ENCODE data around the gene AFG3L2.
"Not testable (repeated sequence)": the region's sequence is repeated elsewhere in the genome, so short reads cannot be mapped to it uniquely, and the experiment has no call there.

AFG3L2 gene

DNA sequence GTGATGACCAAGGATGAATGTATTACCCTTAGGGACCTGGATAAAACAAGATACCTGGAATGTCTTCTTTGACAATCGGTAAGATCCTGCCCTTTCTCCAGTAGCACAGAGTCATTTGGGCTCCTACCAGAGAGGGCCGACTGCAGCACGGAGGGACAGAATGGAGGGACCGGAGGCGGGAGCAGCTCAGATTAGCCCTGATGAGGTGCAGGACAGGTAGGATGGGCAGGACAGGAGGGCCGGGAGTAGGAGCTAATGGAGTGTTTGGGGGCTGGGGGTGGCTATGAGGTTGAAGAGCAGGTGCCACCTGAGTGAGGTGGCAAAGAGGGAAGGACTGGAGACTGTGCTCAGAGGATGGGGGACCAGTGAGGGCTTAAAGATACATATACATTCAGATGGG lies 20.8 kb upstream of the AFG3L2 start:
- 89 to 91% methylated on average over 6 of the region's 6 CpGs for WGBS, 2 experiments
- no peaks in the 10 kb centered on the region for H3K27me3 ChIP-seq (ENCODE audit: control insufficient read depth, insufficient read depth, low read length, poor library complexity, severe bottlenecking)

GRCh38 chr18:12397254-12397653 lies 20.2 kb upstream of the AFG3L2 start:
- H3K27me3 ChIP-seq (ENCODE audit: control insufficient read depth, insufficient read depth, low read length, poor library complexity, severe bottlenecking) = no peaks in the 10 kb centered on the region
- H3K9me3 ChIP-seq (ENCODE audit: control insufficient read depth, low read length) = no peaks in the 10 kb centered on the region
- H3K36me3 ChIP-seq (ENCODE audit: control insufficient read depth, insufficient read depth, low read length) = no peaks in the 10 kb centered on the region
- no peak overlapping the region for H3K4me3 ChIP-seq (ENCODE audit: insufficient read depth, low read depth, low read length)
- no peaks in the 10 kb centered on the region for H3K4me1 ChIP-seq (ENCODE audit: control insufficient read depth, insufficient read depth, low read length)
- 94 to 96% methylated on average over 9 of the region's 9 CpGs for WGBS, 2 experiments
- no peak overlapping the region for H3K27ac ChIP-seq (ENCODE audit: insufficient read depth, low read depth, low read length, poor library complexity, severe bottlenecking)

More for the DNA sequence above, 20.8 kb upstream of the AFG3L2 start:
- Histone ChIP-seq H3K9me3 (ENCODE audit: control insufficient read depth, low read length) (no peaks in the 10 kb centered on the region), H3K4me3 (ENCODE audit: insufficient read depth, low read depth, low read length) (no peak overlapping the region), H3K36me3 (ENCODE audit: control insufficient read depth, insufficient read depth, low read length) (no peaks in the 10 kb centered on the region), H3K4me1 (ENCODE audit: control insufficient read depth, insufficient read depth, low read length) (no peaks in the 10 kb centered on the region), H3K27ac (ENCODE audit: insufficient read depth, low read depth, low read length, poor library complexity, severe bottlenecking) (no peak overlapping the region)

GRCh38 chr18:12394428-12394827 lies 17.4 kb upstream of the AFG3L2 start:
- H3K36me3 ChIP-seq (ENCODE audit: control insufficient read depth, insufficient read depth, low read length) = no peaks in the 10 kb centered on the region
- WGBS, 2 experiments = 75 to 76% methylated on average over 8 of the region's 8 CpGs
- H3K9me3 ChIP-seq (ENCODE audit: control insufficient read depth, low read length) = no peaks in the 10 kb centered on the region
- no peak overlapping the region for H3K4me3 ChIP-seq (ENCODE audit: insufficient read depth, low read depth, low read length)
- H3K4me1 ChIP-seq (ENCODE audit: control insufficient read depth, insufficient read depth, low read length) = no peaks in the 10 kb centered on the region
- H3K27ac ChIP-seq (ENCODE audit: insufficient read depth, low read depth, low read length, poor library complexity, severe bottlenecking) = no peak overlapping the region
- no peaks in the 10 kb centered on the region for H3K27me3 ChIP-seq (ENCODE audit: control insufficient read depth, insufficient read depth, low read length, poor library complexity, severe bottlenecking)

GRCh38 chr18:12393998-12394397 lies 17.0 kb upstream of the AFG3L2 start:
- no peaks in the 10 kb centered on the region for H3K27me3 ChIP-seq (ENCODE audit: control insufficient read depth, insufficient read depth, low read length, poor library complexity, severe bottlenecking)
- H3K27ac ChIP-seq (ENCODE audit: insufficient read depth, low read depth, low read length, poor library complexity, severe bottlenecking) = no peak overlapping the region
- no peak overlapping the region for H3K4me3 ChIP-seq (ENCODE audit: insufficient read depth, low read depth, low read length)
- H3K36me3 ChIP-seq (ENCODE audit: control insufficient read depth, insufficient read depth, low read length) = no peaks in the 10 kb centered on the region
- WGBS, 2 experiments = 89 to 91% methylated on average over 6 of the region's 6 CpGs
- no peaks in the 10 kb centered on the region for H3K4me1 ChIP-seq (ENCODE audit: control insufficient read depth, insufficient read depth, low read length)
- H3K9me3 ChIP-seq (ENCODE audit: control insufficient read depth, low read length) = no peaks in the 10 kb centered on the region

GRCh38 chr18:12393510-12393909 lies 16.5 kb upstream of the AFG3L2 start:
- 92 to 98% methylated on average over 2 to 3 of the region's 3 CpGs for WGBS, 2 experiments
- H3K4me1 ChIP-seq (ENCODE audit: control insufficient read depth, insufficient read depth, low read length) = no peaks in the 10 kb centered on the region
- no peaks in the 10 kb centered on the region for H3K9me3 ChIP-seq (ENCODE audit: control insufficient read depth, low read length)
- H3K27me3 ChIP-seq (ENCODE audit: control insufficient read depth, insufficient read depth, low read length, poor library complexity, severe bottlenecking) = no peaks in the 10 kb centered on the region
- no peaks in the 10 kb centered on the region for H3K36me3 ChIP-seq (ENCODE audit: control insufficient read depth, insufficient read depth, low read length)
- H3K4me3 ChIP-seq (ENCODE audit: insufficient read depth, low read depth, low read length) = no peak overlapping the region
- H3K27ac ChIP-seq (ENCODE audit: insufficient read depth, low read depth, low read length, poor library complexity, severe bottlenecking) = no peak overlapping the region

DNA sequence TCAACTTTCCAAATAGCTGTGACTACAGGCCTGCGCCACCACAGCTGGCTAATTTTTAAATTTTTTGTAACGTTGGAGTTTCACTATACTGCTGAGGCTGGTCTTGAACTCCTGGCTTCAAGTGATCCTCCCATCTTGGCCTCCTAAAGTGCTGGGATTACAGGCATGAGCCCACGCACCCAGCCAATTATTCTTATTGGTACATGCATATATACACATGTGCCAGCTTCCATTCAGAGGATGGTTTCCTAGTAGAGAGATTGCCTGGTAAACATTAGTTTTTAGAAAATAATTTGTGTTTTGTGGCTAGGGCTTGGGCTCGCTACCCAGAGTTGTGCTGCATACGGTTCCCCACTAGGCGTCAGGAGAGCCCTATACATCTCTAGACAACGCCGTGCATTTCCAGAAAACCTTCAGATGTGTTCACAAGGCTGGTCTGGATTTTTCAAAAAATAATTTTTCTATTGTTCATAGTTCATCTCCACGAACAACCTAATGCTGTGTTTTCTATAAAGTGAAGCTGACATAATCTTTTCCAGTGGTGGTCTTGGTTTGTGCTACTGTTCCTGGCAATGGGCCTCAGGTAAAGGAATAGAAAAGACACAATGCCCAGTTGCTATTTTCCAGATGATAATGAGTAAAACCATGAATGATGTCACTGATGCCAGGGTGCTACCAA lies 14.6 kb upstream of the AFG3L2 start:
- no peak overlapping the region for H3K27ac ChIP-seq (ENCODE audit: insufficient read depth, low read depth, low read length, poor library complexity, severe bottlenecking)
- H3K4me1 ChIP-seq (ENCODE audit: control insufficient read depth, insufficient read depth, low read length) = no peaks in the 10 kb centered on the region
- 32 to 35% methylated on average over 9 of the region's 9 CpGs for WGBS, 2 experiments
- H3K4me3 ChIP-seq (ENCODE audit: insufficient read depth, low read depth, low read length) = no peak overlapping the region
- H3K36me3 ChIP-seq (ENCODE audit: control insufficient read depth, insufficient read depth, low read length) = no peaks in the 10 kb centered on the region
- no peaks in the 10 kb centered on the region for H3K27me3 ChIP-seq (ENCODE audit: control insufficient read depth, insufficient read depth, low read length, poor library complexity, severe bottlenecking)
- H3K9me3 ChIP-seq (ENCODE audit: control insufficient read depth, low read length) = no peaks in the 10 kb centered on the region

DNA sequence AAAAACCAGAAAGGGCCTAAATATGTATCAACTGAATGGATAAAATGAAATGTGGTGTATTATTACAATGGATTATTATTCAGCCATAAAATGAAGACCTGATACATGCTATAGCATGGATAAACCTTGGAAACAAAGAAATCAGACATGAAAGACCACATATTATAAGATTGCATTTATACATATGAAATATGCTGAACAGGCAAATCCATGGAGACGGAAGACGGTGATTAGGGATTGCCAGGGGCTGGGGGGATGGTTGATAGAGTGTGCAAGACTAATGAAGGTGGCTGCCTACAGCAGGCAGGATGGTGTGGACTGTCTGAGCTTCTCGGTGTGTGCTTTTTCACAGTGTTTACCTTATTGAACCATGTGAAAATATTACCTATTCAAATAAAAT lies 11.4 kb upstream of the AFG3L2 start:
- 95 to 97% methylated on average over 2 of the region's 3 CpGs for WGBS, 2 experiments
- no peak overlapping the region for H3K27ac ChIP-seq (ENCODE audit: insufficient read depth, low read depth, low read length, poor library complexity, severe bottlenecking)
- H3K27me3 ChIP-seq (ENCODE audit: control insufficient read depth, insufficient read depth, low read length, poor library complexity, severe bottlenecking) = no peaks in the 10 kb centered on the region
- H3K9me3 ChIP-seq (ENCODE audit: control insufficient read depth, low read length) = no peaks in the 10 kb centered on the region
- no peak overlapping the region for H3K4me3 ChIP-seq (ENCODE audit: insufficient read depth, low read depth, low read length)
- H3K36me3 ChIP-seq (ENCODE audit: control insufficient read depth, insufficient read depth, low read length) = no peaks in the 10 kb centered on the region
- H3K4me1 ChIP-seq (ENCODE audit: control insufficient read depth, insufficient read depth, low read length) = no peaks in the 10 kb centered on the region

DNA sequence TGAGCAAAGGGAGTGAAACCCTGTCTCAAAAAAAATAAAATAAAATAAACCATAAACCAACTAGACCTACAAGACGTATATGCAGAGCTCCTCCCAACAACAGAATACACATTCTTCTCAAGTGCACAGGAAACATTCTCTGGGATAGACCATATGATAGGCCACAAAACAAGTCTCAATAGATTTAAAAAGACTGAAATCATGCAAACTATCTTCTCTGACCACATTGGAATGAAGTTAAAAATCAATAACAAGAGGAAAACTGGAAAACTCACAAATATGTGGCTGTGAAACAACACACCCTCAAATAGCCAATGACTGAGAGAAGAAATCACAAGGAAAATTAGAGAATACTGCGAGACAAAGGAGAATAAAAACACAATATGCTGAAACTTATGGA lies 7.2 kb upstream of the AFG3L2 start:
- Histone ChIP-seq H3K9me3 (ENCODE audit: control insufficient read depth, low read length) (no peaks in the 10 kb centered on the region), H3K27me3 (ENCODE audit: control insufficient read depth, insufficient read depth, low read length, poor library complexity, severe bottlenecking) (no peaks in the 10 kb centered on the region), H3K4me3 (ENCODE audit: insufficient read depth, low read depth, low read length) (no peak overlapping the region), H3K27ac (ENCODE audit: insufficient read depth, low read depth, low read length, poor library complexity, severe bottlenecking) (no peak overlapping the region), H3K36me3 (ENCODE audit: control insufficient read depth, insufficient read depth, low read length) (no peaks in the 10 kb centered on the region), H3K4me1 (ENCODE audit: control insufficient read depth, insufficient read depth, low read length) (no peaks in the 10 kb centered on the region)
- 83 to 94% methylated on average over 2 of the region's 2 CpGs for WGBS, 2 experiments

DNA sequence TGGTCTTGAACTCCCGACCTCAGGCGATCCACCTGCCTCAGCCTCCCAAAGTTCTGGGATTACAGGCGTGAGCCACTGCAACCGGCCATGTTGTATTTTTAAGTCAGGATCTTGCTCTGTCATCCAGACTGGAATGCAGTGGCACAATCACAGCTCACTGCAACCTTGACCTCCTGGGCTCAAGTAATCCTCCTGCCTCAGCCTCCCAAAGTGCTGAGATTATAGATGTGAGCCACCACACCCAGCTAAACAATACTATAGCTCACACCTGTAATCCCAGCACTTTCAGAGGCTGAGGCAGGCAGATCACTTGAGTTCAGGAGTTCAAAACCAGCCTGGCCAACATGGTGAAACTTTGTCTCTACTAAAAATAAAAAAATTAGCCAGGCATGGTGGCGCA lies 6.7 kb upstream of the AFG3L2 start:
- H3K27me3 ChIP-seq (ENCODE audit: control insufficient read depth, insufficient read depth, low read length, poor library complexity, severe bottlenecking); H3K27ac ChIP-seq (ENCODE audit: insufficient read depth, low read depth, low read length, poor library complexity, severe bottlenecking); H3K4me3 ChIP-seq (ENCODE audit: insufficient read depth, low read depth, low read length); H3K4me1 ChIP-seq (ENCODE audit: control insufficient read depth, insufficient read depth, low read length); H3K9me3 ChIP-seq (ENCODE audit: control insufficient read depth, low read length); H3K36me3 ChIP-seq (ENCODE audit: control insufficient read depth, insufficient read depth, low read length): not testable (repeated sequence)
- 83 to 86% methylated on average over 5 of the region's 5 CpGs for WGBS, 2 experiments

GRCh38 chr18:12382221-12382814 lies 5.3 kb upstream of the AFG3L2 start:
- not testable (repeated sequence) for H3K36me3 ChIP-seq (ENCODE audit: control insufficient read depth, insufficient read depth, low read length); H3K4me1 ChIP-seq (ENCODE audit: control insufficient read depth, insufficient read depth, low read length); H3K27me3 ChIP-seq (ENCODE audit: control insufficient read depth, insufficient read depth, low read length, poor library complexity, severe bottlenecking); H3K4me3 ChIP-seq (ENCODE audit: insufficient read depth, low read depth, low read length); H3K9me3 ChIP-seq (ENCODE audit: control insufficient read depth, low read length); H3K27ac ChIP-seq (ENCODE audit: insufficient read depth, low read depth, low read length, poor library complexity, severe bottlenecking)
- WGBS, 2 experiments = 94 to 95% methylated on average over 7 of the region's 7 CpGs

Measured in ectodermal cell (in vitro differentiated cells).